Calu3 (cell line): ENCODE results near the gene RACK1. TPM values are rescaled to one million over a fixed set of nuclear protein-coding genes. Genes with fewer than 3 reads are reported as not detected.

ENCODE experiments used
- BruUV-seq: library from RNA; stranded (reverse); fragments of 400-500 nt; replicated peaks from 2 replicates; lab custom pipeline; 2021; lab: Mats Ljungman, UMichigan
- CTCF ChIA-PET: fragments of 300-600 bp; sonication (Branson Sonifier 250); formaldehyde crosslinking; loops from one replicate; lab custom pipeline; 2022; ENCODE audit warnings: antibody characterized with exemption; lab: Charles Lee
- DNase-seq: peaks from one replicate; pipeline ENCODE4 v3.0.0; 2022
- H3K27ac Mint-ChIP-seq: one replicate; pipeline ENCODE4 v1.8.0; 2022; ENCODE audit warnings: mixed read lengths; ENCODE audit not compliant: unreplicated experiment
- H3K27me3 Mint-ChIP-seq: one replicate; pipeline ENCODE4 v1.8.0; 2022; ENCODE audit warnings: mixed read lengths; ENCODE audit not compliant: unreplicated experiment
- H3K36me3 Mint-ChIP-seq: one replicate; pipeline ENCODE4 v1.8.0; 2022; ENCODE audit warnings: mild to moderate bottlenecking, moderate library complexity, mixed read lengths; ENCODE audit not compliant: insufficient read depth, unreplicated experiment
- H3K4me1 Mint-ChIP-seq: one replicate; pipeline ENCODE4 v1.8.0; 2022; ENCODE audit warnings: mild to moderate bottlenecking, low read depth, mixed read lengths; ENCODE audit not compliant: unreplicated experiment
- H3K4me3 Mint-ChIP-seq: one replicate; pipeline ENCODE4 v1.8.0; 2022; ENCODE audit warnings: mild to moderate bottlenecking, low read depth, moderate library complexity, mixed read lengths; ENCODE audit not compliant: unreplicated experiment
- H3K9me3 Mint-ChIP-seq: one replicate; pipeline ENCODE4 v1.8.0; 2022; ENCODE audit warnings: low read depth, mixed read lengths; ENCODE audit not compliant: unreplicated experiment
- CTCF ChIP-seq: fragments of 200-600 bp; IDR thresholded peaks from one replicate; pipeline ENCODE4 v1.8.0; 2022; ENCODE audit warnings: antibody characterized with exemption; ENCODE audit not compliant: unreplicated experiment
- intact Hi-C: fragments of 100-400 bp; cut with micrococcal nuclease; formaldehyde crosslinking; loops from one replicate; pipeline ENCODE4 v1.10.0; 2022; ENCODE audit not compliant: unreplicated experiment
- total RNA-seq: library from RNA; stranded (reverse); gene quantifications from 2 replicates; pipeline ENCODE4 v1.2.3, GENCODE V29; 2022

Gene RACK1
- total RNA-seq, 1 experiment from 2014 or later: 1,946 TPM

DNA sequence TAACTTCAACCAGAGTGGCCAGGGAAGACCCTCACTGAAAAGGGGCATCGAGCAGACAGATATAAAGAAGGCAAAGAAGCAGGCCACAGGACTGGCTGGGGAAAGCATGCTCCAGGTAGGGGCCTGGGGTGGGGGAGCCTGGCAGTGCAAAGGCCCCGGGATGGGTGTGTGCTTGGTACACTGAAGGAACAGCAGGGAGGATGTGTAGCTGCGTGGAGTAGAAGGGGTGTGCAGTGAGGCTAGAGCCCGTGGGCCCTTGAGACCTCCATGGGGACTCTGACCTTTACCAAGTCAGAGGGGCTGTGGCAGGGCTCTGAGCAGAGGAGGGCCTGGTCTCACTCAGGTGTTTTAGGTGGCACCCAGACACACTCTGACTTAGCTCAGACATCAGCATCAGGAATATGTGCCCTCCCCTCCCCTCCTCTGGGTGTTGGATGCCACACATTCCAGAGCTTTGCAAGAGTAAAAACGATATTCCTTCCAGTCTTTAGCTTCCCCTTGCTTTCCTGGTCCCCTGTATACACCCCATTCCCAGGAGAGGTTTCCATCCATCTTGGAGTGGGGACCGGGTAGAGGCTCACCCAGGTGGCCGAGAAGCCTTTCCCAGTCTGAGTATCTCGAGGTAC, 46.3 kb downstream of the RACK1 start:
- no peaks in the 10 kb centered on the region for H3K9me3 Mint-ChIP-seq
- intact Hi-C loops: no loop called here
- no peak for TF ChIP-seq CTCF
- no TSS peak for BruUV-seq
- peak overlapping the region; percentile 3 for H3K27ac Mint-ChIP-seq
- no peak overlapping the region for H3K4me3 Mint-ChIP-seq
- H3K36me3 Mint-ChIP-seq: peaks cover 5% of the 10 kb centered on the region
- DNase-seq: no peak
- peaks cover 19% of the 10 kb centered on the region for H3K4me1 Mint-ChIP-seq
- H3K27me3 Mint-ChIP-seq: peaks cover 33% of the 10 kb centered on the region
- CTCF ChIA-PET: no interaction called here

DNA sequence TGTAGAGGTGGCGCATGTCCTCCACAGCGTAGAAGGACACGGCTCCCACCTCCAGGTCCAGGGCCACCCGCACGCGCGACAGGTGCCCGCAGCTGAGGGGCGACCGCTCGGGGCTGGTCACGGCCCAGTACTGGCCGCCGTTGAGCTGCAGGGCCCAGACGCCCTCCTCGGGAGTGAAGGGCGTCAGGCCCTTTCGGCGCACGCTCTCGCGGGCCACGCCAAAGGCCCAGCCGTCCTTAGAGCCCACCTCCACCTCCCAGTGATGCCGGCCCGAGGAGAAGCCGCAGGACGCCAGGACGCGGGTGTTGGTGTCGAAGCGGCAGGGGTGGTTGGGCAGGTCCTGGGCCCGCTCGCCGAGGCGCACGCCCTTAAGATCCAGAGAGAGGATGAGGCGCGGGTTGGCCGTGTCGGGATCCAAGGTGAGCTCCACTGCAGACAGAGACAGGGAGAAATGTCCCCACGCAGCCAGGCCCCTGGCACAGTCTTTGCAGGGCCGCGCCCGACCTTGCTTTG, 48.4 kb downstream of the RACK1 start:
- TF ChIP-seq CTCF: no peak
- intact Hi-C loops: no loop called here
- no peak for DNase-seq
- CTCF ChIA-PET: interaction anchor here (0.5 kb wide), 1 partner anchor 32 kb away, joined by 3 read pairs; no protein-coding TSS in a partner anchor
- H3K27me3 Mint-ChIP-seq: peaks cover 23% of the 10 kb centered on the region
- no peak overlapping the region for H3K27ac Mint-ChIP-seq
- no peak overlapping the region for H3K4me3 Mint-ChIP-seq
- no peaks in the 10 kb centered on the region for H3K9me3 Mint-ChIP-seq
- peaks cover 35% of the 10 kb centered on the region for H3K4me1 Mint-ChIP-seq
- H3K36me3 Mint-ChIP-seq: peaks cover 27% of the 10 kb centered on the region
- BruUV-seq: no TSS peak

- DNase-seq: no peak
- CTCF ChIA-PET: no interaction called here
- Mint-ChIP-seq H3K27me3 (peaks cover 16% of the 10 kb centered on the region), H3K4me1 (peaks cover 35% of the 10 kb centered on the region), H3K4me3 (no peak overlapping the region), H3K36me3 (peaks cover 33% of the 10 kb centered on the region), H3K27ac (no peak overlapping the region), H3K9me3 (no peaks in the 10 kb centered on the region)
- no TSS peak for BruUV-seq
- intact Hi-C loops: no loop called here
- no peak for TF ChIP-seq CTCF
Observed at GRCh38 chr5:181194489-181195248, 49.0 kb downstream of the RACK1 start.

DNA sequence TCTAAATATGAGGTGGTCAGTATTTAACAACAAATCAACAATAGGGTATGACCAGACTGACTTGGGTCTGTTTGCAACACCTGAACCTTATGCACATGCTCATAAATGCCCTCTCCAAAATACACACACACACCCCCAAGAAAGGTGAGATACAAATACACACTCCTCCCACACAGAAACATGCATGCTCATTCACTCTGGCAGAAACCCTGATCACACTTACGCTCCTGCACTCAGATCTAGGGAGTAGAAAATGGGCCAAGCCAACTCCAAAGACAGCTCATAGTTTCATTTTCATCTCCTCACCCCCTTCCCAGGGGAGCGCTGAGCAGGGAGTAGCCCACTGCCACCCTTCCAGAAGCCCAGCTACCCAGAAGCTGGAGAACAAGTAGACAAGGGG, 50.0 kb downstream of the RACK1 start:
- DNase-seq: no peak
- Mint-ChIP-seq H3K36me3 (peaks cover 43% of the 10 kb centered on the region), H3K4me1 (peaks cover 32% of the 10 kb centered on the region), H3K9me3 (no peaks in the 10 kb centered on the region), H3K27me3 (peaks cover 11% of the 10 kb centered on the region), H3K4me3 (no peak overlapping the region), H3K27ac (no peak overlapping the region)
- CTCF ChIA-PET: no interaction called here
- no peak for TF ChIP-seq CTCF
- intact Hi-C loops: no loop called here
- BruUV-seq: no TSS peak
